Activated CD8-positive, alpha-beta memory T cell treated with anti-CD3 and anti-CD28 coated beads, Interleukin-2, amount 50 U/mL, for 1 hour (primary cell): ENCODE data around the gene SMAD3.

Experiments
- DNase-seq: peaks from one replicate; pipeline ENCODE4 v3.0.0-alpha.2; 2020; ENCODE audit errors: extremely low read depth

Gene SMAD3

DNA sequence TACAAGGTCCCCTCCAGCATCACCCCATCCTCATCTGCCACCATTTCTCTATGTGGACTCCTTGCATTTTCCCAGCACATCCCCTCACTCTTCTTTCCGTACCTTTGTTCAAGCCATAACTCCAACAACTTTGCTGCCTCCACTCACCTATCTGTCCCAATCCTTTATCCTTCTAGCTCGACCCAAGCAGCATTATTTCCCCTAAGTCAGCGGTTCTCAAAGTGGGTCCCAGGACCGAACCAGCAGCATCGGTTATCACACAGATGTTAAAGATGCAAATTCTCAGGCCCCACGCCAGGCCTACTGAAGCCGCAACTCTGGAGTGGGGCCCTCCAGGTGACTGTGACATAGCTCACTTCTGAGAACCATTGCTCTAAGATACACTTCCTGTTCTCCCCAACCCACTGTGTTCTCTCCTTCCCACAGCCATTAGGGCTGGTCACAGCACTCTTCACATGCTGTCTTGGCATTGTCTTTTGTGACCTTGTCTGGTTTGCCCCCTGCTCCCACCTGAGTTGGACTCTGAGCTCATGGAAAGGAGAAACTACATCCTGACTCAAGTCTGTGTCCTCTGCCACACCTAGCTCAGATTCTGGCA is 132.9 kb downstream of the SMAD3 start:
- no peak for DNase-seq

DNA sequence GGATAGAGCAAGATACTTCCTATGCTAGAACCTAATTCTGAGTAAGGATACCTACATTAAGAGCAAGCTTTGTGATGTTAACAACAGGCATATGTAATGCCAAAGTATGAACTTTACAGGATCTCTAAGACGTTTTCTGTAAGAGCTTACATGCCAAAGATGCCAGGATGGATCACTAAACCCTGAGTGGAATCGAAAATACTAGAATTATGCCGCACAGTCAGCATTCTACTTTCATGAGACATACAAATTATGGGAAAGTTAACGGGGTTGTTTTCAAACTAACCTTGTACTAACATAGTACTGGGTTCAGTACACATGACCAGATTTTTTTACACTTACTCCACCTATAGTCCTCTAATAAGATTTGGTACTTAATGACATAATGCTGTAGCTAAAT is 134.0 kb downstream of the SMAD3 start:
- DNase-seq = no peak

DNA sequence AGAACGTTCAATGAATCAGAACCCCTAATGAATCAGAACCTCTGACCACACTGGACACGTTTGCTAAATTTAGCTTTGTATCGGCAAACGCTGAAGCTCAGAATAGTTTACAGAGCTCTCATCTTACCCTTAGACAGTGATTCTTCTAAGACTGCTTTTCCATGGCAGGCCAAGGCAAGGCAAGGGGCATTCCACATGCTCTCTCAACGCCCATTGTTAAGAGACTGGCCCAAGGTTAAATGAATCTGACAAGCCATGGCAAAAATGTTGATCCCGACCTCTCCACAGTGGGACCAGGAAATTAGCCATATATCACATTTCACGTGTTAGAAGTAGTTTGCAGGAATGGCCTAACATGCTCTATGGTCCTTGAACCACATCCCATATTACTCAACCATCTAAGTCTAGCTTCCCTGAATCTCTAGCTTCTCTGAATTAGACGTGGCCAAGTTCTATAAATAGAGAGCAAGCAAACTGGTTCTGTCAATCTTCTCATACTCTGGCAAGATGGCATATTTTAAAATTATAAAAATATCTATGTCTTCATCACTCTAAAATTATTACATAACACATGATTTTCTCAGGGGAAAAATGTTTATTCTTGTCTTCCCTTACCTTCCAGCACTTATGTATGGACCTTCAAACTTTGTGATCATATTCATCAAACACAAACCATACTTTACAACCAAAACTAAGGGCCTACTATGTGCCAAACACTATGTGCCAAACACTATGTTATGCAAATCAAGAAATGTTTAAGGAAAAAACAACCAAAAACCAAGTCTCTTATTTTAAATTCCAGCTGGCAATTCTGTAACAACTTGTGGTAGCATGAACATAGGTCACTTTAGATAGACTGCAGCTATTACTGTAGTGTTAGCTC is 134.7 kb downstream of the SMAD3 start:
- DNase-seq = no peak

DNA sequence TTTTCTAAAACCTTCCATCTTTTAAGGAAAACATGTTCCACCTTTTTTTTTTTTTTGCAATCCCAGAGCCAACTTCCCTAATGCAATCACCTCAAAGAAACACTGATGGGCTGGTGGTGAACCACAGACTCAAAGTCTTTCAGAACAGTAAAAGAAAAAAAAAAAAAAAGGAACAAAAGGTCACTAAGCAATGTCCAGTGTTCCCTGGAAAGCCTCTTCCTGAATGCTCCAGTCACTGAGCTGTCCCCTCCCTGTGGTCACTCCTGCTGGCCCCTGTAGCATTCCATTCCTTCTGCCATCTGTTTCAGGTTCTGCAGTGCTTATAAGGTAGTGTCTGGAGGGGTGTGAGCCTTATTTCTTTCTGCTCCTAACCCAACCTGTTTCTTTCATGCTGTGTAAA is 135.7 kb downstream of the SMAD3 start:
- DNase-seq = no peak

DNA sequence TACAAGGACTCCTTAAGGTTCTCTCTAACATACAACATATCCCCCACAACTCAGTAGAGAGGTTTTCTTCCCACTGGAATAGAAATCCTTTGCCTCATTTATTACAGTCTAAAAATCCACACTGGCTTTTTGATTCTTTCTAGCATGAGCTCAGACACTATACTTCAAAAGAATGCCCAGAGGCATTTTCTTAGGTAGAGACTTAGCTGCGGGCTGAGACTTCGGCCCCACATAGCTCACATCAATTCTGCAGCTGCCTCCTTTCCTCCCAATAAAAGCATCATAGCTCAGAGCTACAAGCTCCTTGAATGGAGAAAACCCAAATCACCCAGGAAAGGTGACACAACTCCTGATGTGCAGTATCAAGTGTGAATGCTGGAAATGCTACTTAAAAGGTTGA is 136.7 kb downstream of the SMAD3 start:
- no peak for DNase-seq

DNA sequence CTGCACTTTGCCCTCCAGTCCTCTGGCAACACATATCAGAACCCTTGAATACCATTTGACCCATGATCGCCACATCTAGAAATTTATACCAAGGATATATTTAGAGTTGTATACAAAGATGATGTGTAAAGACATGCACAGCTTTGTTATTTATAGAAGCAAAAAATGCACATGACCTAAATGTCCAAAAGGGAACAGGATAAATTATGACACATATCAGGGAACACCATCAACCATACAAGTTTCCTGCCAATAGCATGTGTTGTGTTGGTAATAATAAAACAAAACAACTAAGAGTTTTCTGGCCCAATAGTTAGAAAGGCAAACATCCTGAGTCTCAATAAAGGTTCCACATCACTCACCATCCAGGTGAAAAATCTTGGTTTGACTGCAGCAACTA is 137.6 kb downstream of the SMAD3 start:
- no peak for DNase-seq

DNA sequence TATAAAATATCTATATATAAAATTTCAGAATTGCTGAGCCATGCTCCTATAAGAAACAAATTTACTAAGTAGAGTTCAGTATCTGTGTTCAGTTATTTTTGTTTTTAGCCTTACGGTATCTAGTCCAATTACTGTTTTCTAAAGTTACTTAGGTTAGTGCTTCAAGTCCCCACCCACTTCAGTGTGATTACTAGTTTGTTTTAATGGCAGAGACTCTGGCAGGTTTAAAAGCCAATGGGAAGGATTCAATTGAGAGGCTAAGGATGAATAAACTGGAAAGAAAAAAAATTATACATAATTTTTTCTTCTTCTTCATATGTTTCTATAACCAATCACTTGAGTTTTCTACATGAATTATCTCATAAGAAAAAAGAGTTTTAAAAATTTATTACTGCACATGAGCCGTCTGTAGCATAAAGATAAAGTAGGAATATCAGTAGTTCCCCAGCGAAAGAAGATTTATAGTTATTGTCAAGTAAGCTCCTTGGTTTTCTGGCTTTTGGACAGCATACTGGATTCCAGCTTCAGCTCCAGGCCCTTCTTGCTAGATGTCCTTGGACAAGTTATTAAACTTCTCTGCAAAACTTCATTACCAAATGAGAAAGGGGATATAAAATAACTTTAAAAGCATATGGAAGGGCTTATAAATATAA is 142.3 kb downstream of the SMAD3 start:
- DNase-seq = no peak

DNA sequence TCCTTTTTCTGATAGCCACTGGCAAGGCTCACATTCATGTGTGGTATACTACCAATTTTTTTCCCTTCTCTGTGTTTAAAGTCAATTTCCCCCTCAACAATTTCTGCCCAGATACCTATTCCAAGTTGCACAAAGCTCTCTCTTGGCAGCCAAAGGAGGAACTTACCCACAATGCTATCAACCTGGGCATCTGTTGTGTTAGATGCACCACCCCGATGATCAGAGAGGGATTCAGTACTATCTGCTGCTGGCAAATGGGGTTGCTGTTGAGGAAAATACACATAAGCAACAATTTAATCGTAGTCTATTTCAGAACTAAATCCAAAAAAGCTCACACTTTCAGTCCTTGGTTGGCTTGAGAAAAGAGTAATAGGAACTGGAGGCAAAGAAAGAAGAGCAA is 143.0 kb downstream of the SMAD3 start:
- no peak for DNase-seq

DNA sequence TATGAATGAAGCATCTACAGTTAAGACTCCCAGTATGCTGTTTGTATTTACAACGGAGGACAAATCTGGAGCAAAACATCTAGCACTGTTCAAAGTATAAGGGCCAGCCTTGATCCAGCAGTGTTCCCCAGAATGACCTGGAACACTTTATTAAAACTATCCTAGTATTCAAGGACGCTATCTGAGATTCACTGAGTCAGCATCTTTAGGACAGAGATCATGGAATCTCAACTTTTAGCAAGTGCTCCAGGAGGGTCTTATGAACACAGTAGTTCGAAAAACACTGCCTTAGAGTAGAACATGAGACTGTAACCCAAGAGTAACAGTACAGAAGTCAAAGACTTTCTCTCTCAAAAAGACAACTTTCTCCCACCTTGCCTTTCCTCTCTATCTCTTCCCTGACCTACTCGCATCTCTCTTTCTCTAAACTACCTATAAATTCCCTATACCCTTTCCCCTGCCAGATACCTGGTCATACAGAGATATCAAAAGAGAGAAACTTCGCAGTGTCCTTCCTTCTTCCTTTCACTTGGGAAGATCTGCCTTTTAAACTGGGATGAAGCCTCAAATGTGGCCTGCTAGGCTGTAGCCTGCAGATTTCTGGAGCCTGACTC is 145.3 kb downstream of the SMAD3 start:
- DNase-seq = no peak

DNA sequence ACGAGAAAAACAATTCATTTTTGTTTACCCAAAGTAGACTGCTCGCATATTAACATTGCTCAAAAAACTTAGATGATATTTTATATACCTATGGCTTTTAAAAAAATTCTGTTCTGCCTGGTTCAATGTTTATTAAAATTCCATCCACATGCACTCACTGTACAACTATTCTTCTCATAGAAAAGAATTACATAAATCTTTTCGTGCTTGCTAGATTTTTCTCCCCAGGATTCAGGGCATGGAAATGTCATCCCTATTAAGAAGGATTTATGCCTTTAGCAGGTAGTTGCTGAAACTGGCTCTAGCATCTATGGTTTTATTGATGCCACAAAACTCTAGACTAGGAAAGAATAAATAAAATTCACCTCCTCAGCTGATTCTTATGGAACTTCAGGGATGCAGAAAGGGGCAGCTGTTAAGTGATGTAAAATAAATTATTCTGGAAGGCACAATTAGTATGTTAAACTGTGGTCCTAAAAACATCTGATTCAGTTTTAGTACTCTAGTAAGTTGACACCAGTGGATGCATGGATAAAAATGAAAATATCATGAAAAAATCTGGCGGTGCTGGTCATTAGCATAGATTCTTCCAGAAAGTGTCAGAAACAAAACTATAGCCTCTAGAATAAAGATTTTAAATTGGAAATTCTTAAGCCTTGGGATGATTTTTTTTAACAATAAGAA is 147.4 kb downstream of the SMAD3 start:
- DNase-seq = no peak

DNA sequence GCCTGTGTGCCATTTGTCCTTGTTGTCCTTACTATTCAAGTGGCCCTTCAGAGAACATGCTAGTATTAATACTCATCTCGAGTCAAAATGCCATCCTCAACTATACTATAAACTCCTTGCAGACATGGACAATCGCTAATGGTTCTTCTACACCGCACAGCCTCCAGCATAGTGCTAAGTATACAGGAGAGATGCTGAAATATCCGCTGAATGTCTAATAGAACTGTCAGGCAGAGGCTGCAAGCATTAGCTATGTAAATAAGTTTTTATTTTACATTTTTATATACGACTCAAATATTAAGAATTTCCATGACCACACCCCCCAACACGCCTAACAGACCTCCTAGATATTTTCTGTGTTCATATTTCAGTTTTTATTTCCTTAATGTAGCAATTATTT is 149.7 kb downstream of the SMAD3 start:
- no peak for DNase-seq

DNA sequence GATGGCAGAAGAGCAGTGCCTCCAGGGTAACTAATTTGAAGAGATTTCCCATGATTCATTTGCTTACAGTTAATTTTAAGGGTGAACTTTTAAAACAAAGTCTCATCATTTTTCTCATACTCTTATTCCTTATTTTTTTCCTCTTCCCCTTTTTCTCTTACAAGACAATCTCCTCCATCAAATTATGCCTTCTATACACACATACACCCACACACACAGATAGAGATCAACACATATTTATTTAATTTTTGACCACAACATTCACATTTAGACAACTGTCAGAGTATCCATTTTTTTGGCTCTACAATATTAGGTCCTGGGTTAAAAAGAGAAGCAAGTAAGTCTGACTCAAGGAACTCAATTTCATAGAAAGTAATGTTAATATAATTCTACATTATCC is 151.5 kb downstream of the SMAD3 start:
- DNase-seq = no peak

DNA sequence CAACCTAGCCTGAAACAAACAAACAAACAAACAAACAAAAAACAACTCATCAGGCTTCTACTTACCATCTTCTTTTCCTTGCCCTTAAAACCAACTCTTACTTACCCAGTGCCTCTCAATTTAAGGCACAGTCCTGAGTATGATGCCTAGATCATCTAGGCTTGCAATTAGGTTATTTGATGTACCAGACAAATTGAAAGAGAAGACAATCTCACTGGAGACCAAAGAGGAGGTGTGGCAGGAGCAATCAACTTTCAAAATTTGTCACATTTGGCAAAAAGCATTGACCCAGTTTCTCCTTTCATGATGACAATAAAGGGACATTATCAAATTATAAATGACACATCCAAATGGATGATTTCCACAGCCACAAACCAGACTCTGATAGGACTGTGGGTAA is 153.0 kb downstream of the SMAD3 start:
- DNase-seq = no peak

DNA sequence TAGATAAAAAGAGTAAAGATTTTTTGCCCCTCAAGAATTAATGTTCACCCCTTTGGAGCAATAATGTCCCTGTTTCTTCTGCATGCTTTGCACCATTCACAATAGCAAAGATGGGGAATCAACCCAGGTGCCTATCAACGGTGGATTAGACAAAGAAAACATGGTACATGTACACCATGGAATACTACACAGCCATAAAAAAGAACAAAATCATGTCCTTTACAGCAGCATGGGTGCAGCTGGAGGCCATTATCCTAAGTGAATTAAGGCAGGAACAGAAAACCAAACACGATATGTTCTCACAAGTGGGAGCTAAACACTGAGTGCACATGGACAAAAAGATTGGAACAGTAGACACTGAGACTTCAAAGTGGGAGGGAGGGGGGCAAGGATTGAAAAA is 153.9 kb downstream of the SMAD3 start:
- DNase-seq = no peak

DNA sequence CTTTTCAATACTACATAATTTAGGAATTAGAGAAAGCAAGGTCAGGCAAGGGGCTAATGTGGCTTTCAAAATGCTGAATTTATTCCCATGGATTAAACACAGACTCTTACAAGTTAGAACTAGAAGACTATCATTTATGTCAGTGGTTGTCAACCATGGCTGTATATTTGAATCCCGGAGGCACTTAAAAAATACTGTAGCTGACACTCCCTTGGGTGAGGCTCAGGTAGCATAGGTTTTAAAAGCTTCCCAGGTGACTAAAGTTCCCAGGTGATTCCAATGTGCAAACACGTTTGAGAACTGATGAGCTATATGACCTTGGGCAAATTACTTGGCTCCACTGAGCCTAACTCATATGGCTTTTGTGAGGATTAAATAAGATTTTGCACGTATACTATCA is 159.5 kb downstream of the SMAD3 start:
- DNase-seq = no peak

DNA sequence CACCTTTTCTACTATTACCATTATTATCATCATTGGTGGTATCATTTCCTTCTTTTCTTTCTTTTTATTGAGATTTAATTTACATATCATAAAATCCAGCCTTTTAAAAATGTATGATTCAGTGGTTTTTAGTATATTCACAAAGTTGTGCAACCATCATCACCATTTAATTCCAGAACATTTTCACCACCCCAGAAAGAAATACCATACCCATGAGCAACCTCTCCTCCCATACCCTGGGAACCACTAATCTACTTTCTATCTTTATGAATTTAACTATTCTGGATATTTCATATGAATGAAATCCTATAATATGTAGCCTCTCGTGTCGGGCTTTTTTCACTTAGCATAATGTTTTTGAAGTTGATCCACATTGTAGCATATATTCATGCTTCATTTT is 159.9 kb downstream of the SMAD3 start:
- DNase-seq = no peak

DNA sequence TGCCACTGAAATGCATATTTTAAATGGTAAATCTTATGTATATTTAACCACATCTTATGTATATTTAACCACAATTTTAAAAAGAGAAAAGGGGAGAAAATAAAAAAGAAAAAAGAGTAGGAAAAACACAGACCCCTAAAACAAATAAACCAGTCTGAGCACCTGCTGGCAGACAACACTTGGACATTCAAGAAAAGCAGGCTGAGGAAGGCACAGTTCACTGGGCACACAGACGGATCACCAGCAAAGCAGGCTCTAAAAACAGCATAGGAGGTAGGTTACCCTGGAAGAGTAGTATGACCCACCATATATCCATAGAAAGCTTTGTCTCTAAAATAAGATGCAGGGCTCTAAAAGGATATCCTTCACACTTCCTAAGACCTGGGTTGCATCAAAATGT is 162.0 kb downstream of the SMAD3 start:
- DNase-seq = no peak

DNA sequence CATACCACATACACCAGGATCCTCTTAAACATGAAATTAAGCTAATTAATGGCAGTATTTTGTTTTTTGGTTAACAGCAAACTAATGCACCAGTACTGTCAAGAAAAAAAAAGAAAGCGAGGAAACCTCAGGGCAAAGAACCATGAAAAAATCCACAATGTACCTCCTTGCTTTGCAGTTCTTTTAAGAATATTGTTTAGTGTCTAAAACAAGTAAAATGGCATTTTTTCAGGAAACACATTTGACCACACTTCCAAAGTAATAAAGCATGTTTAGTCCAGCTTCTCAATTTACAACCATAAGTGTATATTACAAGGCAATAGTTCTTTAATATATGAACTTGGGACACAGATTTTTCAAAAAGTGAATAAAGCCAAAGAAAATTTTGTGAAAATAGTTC is 162.4 kb downstream of the SMAD3 start:
- DNase-seq = no peak

DNA sequence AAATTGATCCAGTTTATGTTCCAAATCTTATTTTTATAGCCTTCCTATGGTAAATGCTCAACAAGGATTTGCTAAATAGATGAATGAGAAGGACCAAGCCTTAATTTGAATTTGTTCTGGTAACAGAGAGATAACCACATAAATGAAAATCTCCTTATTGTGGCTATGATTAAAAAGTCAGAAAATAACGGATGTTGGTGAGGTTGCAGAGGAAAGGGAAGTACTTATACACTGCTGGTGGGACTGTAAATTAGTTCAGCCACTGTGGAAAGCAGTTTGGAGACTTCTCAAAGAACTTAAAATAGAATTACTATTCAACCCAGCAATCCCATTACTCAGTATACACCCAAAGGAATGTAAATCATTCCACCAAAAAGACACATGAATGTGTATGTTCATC is 162.9 kb downstream of the SMAD3 start:
- no peak for DNase-seq

DNA sequence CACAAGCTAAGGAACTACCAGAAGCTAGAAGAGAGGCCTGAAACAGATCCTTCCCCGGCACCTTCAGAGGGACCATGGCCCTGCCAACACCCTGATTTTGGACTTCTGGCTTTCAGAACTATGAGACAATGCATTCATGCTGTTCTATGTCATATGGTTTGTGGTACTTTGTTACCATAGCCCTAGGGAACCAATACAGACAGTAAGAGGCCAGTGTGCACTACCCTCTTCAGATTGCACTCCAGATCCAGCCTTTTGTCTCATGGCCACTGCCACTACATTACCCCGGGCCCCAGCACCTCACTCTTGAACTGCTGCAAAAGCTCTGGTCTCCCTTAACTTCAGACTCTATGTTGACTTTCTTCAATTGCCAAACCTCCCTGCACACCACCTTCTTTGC is 165.1 kb downstream of the SMAD3 start:
- no peak for DNase-seq

DNA sequence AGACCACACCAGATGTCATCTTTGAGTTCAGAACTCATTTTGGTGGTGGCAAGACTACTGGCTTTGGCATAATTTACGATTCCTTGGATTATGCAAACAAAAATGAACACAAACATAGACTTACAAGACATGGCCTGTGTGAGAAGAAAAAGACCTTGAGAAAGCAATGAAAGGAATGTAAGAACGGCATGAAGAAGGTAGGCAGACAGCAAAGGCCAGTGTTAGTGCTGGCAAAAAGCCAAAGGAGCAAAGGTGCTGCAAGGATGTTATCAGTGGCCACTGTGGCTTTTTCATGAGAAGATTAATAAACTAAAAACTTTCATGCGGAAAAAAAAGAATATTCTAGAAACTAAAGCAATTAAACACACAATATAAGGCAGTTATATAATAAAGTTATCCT is 167.2 kb downstream of the SMAD3 start:
- no peak for DNase-seq
